Body of pancreas (tissue), 4 donors: ENCODE results near the gene RPS21.

Experiments
- CTCF ChIP-seq, 7 experiments: fragments of 450-650 bp in 4 of 7; fragments of 200-600 bp in 3 of 7; sonication (generic) in 3 of 7; IDR thresholded peaks; one replicate each; pipeline ENCODE4 v1.5.1; 2016 to 2019; ENCODE audit warnings: antibody characterized with exemption in 7 of 7
- POLR2A ChIP-seq, 3 donors: fragments of 450-650 bp; IDR thresholded peaks; one replicate each; pipeline ENCODE4 v1.6.1; 2016; ENCODE audit warnings: antibody characterized with exemption in 3 of 3, mild to moderate bottlenecking in 2 of 3

- TF ChIP-seq CTCF (IDR thresholded peaks at IDR 0.05) (no peak), POLR2A (IDR thresholded peaks at IDR 0.05) (no peak)
These were observed 19.8 kb downstream of the RPS21 start for GRCh38 chr20:62406635-62407176.
